SK-N-DZ (cell line): Measurements from ENCODE around the gene PYCARD. TPM values are rescaled to one million over a fixed set of nuclear protein-coding genes. Genes with fewer than 3 reads are reported as not detected.
"Not testable (repeated sequence)": the region's sequence is repeated elsewhere in the genome, so short reads cannot be mapped to it uniquely, and the experiment has no call there.

Experiments
- DNase-seq: peaks from one replicate; pipeline ENCODE4 v3.0.0-alpha.2; 2015; ENCODE audit warnings: low spot score
- polyA plus RNA-seq, 2 experiments: library from polyadenylated mRNA; depleted of rRNA; stranded (reverse); fragments of >200 nt; gene quantifications; 2 replicates each; pipeline ENCODE4 v1.2.3, GENCODE V29; 2014

Gene PYCARD
- polyA plus RNA-seq (2014; cell fraction: cytosol; rRNA removed) = not detected in 2 replicates
- not detected in 2 replicates for polyA plus RNA-seq (2014; cell fraction: nucleus; rRNA removed)

GRCh38 chr16:31202414-31203375, at the start of gene PYCARD:
PYCARD (minus strand) TSS chr16:31202760; CDS start chr16:31202690, 70 bp downstream.
- no peak for DNase-seq

GRCh38 chr16:31251435-31251834, 48.9 kb upstream of the PYCARD start:
- no peak for DNase-seq

GRCh38 chr16:31250782-31251384, 48.3 kb upstream of the PYCARD start:
- no peak for DNase-seq

- no peak for DNase-seq
Observed at GRCh38 chr16:31248344-31248743, 45.8 kb upstream of the PYCARD start.

GRCh38 chr16:31246296-31246695, 43.7 kb upstream of the PYCARD start:
- DNase-seq = no peak

GRCh38 chr16:31245598-31245997, 43.0 kb upstream of the PYCARD start:
- DNase-seq = not testable (repeated sequence)

GRCh38 chr16:31243734-31244670, 41.4 kb upstream of the PYCARD start:
- no peak for DNase-seq

GRCh38 chr16:31242206-31242605, 39.6 kb upstream of the PYCARD start:
- no peak for DNase-seq

- no peak for DNase-seq
Observed at GRCh38 chr16:31238041-31238440, 35.5 kb upstream of the PYCARD start.

- no peak for DNase-seq
Observed at GRCh38 chr16:31229501-31229900, 26.9 kb upstream of the PYCARD start.

- DNase-seq = no peak
Observed at GRCh38 chr16:31228206-31228605, 25.6 kb upstream of the PYCARD start.

GRCh38 chr16:31225193-31225592, 22.6 kb upstream of the PYCARD start:
- no peak for DNase-seq

- no peak for DNase-seq
Observed at GRCh38 chr16:31224092-31224955, 21.8 kb upstream of the PYCARD start.

GRCh38 chr16:31223044-31223443, 20.5 kb upstream of the PYCARD start:
- DNase-seq = no peak

- no peak for DNase-seq
Observed at GRCh38 chr16:31221357-31222160, 19.0 kb upstream of the PYCARD start.

GRCh38 chr16:31219154-31219741, 16.7 kb upstream of the PYCARD start:
- no peak for DNase-seq

GRCh38 chr16:31217136-31217530, 14.6 kb upstream of the PYCARD start:
- no peak for DNase-seq

GRCh38 chr16:31216422-31217135, 14.0 kb upstream of the PYCARD start, which contains the start of gene PYDC1:
PYDC1 (minus strand) TSS chr16:31217135; CDS start chr16:31217028, 107 bp downstream.
- no peak for DNase-seq
